Astrocyte (in vitro differentiated cells and primary cell): ENCODE results near the gene PCNT.

Experiments used
- CTCF ChIP-seq: IDR thresholded peaks from 2 replicates; pipeline ENCODE4 v1.5.1; 2011; ENCODE audit warnings: low read depth, mild to moderate bottlenecking, inconsistent platforms, low read length, moderate library complexity; ENCODE audit not compliant: insufficient read depth
- EZH2 ChIP-seq: IDR thresholded peaks from 2 replicates; pipeline ENCODE4 v1.6.1; 2012; ENCODE audit warnings: mild to moderate bottlenecking, low read length, inconsistent platforms; ENCODE audit not compliant: insufficient read depth

- TF ChIP-seq CTCF (no peak), EZH2 (no peak)
These were observed 1.3 kb downstream of the PCNT start for GRCh38 chr21:46325073-46325912.
